DMS79 treated with DMSO at 0.1 percent for 48 hours (cell line): ENCODE results near the gene RPL28.
"Not testable (repeated sequence)": the region's sequence is repeated elsewhere in the genome, so short reads cannot be mapped to it uniquely, and the experiment has no call there.

ENCODE experiments used
- DNase-seq: peaks from one replicate; lab custom pipeline; 2025; lab: John Stamatoyannopoulos, UW

RPL28 gene

DNA sequence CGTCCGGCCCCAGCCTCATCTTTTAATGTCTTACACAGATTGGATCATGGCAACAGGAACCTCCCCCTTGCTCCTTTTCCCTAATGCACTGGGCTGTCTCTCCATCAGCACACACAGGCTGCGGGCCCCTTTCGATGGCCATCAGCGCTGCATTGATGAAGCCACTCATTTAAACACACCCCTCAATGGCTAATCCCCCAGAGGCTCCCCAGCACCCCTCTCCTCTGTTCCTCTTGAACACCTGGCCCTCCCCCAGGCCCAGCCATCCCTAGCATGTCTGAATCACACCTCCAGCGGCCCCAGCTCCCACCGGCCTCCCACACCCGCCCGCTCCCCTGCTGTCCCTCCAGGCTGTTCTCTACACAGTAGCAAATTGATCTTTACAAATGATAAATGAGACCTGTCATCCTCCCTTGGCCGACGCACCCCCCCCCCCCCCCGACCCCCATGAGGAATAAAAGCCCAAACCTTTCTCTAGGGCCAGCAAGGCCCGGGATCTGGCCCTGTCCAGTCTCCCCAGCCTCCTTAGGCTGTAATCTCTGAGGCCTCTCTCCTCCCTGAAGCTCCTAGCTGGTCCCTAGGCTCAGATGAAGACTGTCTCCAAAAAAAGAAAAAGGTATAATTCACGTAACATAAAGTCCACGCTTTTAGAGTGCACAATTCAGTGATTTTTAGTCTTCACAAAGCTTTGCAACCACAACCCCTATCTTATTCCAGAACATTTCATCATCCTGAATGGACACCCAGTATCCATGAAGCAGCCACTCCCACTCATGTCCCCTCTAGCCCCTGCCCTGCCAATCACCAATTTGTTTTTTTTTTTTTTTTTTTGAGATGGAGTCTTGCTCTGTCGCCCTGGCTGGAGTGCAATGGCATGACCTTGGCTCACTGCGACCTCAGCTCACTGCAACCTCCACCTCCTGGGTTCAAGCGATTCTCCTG, 7.4 kb downstream of the RPL28 start:
- DNase-seq, result no peak

DNA sequence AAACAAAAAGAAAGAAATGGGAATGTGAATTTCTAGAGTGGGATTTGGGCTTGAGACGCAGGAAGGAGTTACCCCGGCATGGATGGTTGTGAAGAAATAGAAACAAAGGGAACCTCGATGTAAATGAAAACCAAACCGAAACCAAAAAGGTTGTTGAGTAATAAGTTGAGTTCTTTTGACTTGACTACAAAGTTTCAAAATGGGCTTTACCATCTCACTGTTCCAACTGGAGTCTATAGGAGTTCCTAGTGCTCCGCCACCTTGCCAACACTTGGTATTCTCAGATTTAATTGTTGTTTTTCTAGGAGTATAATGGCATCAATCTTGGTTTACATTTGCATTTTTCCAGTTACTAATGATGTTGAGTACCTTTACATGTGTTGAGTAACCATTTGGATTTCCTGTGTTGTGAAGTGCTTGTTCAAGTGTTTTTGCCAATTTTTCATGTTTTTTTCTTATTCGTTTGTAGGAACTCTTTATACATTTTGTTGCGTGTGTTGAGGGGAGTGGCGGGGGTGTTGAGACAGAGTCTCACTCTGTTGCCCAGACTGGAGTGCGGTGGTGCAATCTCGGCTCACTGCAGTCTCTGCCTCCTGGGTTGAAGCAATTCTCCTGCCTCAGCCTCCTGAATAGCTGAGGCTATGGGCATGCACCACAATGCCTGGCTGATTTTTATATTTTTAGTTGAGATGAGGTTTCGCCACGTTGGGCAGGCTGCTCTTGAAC, 12.6 kb downstream of the RPL28 start:
- DNase-seq, result no peak

DNA sequence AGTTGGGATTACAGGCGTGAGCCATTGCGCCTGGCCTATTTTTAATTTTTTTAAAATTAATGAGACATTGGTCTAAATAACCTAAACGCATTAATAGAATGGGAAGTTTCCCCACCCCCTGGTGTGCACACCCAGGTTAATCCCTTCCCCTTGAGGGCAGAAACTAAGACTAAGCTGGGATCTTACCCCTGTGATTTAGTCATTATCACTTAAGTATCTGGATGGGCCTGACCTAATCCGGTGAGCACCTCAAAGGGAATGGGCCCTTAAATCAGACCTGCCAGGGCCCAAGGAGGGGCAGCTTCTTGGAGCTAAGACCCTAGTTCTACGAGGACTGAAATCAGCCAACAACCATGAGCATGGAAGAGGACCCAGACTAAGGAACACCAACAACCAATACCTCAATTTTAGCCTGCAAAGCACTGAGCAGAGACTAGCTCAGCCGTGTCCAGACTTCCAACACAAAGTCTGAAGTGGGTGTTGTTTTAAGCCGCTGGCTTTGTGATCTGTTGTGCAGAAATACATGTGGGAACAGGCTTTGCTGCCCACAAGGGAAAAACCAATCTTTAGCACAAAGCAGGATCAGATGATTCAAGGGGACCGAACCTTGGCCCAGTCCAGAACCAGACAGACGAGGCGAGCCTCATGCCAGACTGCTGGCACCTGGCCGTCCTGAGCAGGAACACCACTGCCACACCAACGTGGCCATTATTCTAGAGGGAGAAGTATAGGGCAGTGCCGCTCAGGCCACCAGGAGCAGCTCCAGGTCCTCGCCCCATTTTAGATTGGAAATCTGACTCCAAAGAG, 14.8 kb downstream of the RPL28 start:
- DNase-seq, result no peak

DNA sequence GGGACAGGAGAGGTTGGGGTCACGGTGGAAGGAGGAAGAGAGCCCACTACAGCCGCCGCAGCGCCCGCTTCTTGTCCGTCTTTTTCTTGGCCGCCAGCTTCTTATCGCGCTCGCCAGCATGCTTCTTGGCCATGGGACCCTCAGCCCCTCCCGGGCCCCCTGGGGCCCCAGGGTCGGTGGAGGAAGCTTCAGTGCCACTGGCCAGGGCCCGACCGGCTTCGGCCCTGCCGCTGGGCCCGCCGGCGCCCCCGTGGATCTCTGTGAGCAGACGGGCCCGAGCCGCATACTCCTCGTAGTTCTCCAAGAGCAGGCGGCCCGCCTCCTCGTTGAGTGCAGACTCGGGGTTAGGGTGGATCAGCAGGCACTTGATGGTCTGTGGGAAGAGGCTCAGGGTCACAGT, 15.7 kb downstream of the RPL28 start:
- DNase-seq, result not testable (repeated sequence)

DNA sequence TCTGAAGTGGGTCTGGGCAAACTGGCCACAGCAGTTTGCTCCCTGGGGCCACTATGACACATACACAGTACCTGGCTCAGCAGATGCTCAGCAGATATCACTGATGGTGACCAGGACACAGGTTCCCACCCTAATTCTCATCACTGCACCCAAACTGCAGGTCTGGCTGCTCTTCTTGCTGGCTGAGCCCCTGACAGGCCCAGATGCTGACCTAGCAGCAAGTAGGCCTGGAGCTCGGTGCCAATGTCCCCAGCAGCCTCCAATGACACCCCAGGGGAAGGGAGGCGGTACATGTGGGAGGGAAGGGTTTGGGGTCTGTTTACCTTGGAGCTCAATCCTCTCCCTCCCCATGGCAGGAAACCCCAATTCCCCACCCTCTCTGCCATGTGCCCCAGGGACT, 16.8 kb downstream of the RPL28 start:
- no peak for DNase-seq

DNA sequence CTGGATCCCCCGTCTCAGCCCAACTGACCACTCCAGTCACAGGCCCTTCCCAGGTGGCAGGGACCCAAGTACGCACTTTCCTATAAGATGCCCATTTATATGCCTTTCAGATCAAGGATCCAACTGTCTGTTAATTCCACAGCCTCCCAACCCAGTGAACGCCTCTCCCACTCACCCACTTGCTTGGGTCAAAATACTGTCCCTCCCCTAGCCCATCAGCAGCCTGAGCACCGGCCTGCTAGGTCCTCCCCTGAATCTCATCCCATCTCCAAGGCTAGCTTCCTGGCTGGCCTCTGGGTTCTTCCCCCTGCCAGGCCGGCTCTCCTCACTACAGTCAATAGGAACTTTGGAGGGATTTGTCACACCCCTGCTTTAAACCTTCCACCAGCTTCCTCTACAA, 19.9 kb downstream of the RPL28 start:
- no peak for DNase-seq

DNA sequence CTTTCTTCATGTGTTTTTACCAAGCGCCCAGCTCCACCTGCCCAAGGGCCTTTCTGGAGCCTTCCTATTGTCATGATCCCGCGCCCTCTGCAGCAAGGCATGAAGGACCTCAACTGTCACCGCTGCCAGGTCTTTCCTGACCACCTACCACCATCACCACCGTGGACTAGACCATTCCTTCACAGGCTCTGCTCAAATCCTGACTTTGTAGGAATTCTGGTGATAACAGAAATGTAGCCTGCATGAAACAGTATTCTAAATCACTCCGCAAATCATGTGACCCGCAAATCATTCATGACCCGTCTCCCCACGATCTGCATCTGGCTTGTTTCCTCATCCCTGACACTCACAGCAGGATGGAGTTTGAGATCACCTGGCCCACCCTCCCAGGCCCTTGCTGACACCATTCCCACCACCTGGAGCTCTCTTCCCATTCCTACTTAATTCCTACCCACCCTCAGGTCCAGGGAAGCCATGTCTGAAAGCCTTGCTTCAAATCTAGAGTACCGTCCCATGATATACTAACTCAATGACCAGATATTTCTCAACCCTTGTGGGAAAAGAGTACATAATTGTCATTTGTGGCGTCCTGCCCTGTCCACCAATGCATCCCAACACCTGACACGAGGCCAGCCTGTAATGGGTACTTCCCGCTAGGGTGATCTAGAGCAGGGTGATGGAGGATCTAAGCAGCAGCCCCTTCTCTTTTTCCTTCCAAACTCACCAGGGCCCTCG, 20.5 kb downstream of the RPL28 start:
- peak; percentile 4 for DNase-seq

DNA sequence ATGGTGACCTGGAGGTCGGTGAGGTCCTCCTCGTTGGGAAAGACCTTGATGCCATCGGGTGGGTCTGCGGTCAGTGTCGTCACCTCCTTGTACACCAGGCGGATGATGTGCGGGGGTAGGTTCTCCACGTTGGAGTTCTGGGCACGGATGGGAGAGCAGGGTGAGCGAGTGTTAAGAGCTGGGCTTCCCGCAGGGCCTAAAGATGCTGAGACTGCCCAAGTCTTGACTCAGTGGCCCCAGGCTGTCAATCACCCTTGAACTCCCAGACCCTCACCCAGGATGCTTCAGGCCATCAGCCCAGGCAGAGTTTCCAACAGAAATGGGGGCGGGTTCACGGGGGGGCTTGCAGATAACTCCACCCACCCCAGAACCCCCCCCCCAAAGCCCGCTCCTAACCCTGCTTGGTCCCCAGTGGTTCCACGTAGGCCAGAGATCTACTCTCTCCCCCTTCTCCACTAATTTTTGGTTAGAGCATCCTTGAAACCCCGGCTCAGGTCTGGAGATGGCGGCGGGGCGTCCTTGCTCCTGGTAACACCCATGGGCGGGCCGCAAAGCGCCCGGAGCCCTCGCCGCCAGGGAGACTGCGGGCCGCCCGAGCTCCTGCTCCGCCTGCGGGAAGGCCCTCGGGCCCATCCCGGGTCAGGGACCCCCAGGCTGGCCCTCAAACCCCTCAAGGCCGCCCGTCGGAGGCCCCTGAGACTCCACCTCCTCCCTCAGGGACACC, 21.3 kb downstream of the RPL28 start:
- DNase-seq, result no peak

DNA sequence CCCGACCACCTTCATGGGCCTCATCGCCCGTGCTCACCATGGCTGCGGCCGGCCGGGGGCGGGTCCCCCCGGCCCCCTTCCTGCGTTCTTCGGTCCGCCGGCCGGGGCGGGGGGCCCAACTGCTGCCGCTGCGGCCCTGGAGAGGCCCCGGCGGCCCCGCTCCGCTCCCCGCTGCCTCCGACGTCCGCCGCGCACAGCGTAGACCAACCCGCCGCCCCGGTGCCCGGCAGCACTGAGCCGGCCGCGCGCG, 21.7 kb downstream of the RPL28 start, which contains the start of gene UBE2S:
UBE2S (minus strand) TSS at position 239 of the 250 bp plus-strand sequence; CDS start at position 40, 199 bp downstream.
- not testable (repeated sequence) for DNase-seq

DNA sequence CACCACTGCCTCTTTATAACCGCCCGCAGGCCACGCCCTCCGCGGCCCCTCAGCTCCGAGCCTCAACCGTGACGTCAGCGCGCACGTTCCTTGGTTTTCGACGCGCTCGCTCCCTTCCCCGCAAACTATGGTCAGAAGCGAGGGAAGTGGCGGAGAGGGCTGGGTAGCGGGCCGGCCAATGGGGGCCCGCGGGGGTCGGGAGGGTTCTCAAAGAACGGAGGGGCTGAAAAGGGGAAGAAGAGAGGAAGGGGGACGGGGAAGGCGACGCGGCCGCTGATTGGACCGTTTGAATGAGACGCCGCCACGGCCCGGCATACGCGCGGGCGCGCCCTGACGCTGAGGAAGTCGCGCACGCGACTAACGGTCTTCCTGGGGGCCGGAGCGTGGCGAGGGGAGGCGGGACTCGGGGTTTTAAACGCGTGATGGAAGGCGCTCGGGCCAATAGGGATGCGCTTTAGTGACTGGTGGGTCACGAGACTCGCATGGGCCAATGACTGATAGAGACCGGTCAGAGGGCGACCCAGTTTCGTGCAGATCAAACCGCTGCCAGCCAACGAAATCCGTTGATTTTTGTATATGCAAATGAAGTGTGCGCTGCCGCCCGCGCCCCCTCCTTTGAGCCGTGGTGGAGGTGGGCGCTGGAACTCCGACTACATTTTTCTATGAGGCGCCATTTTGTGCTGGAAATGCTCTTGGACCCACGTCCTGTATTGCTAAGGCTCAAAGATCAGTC, 22.2 kb downstream of the RPL28 start:
- DNase-seq, result peak; percentile 98

DNA sequence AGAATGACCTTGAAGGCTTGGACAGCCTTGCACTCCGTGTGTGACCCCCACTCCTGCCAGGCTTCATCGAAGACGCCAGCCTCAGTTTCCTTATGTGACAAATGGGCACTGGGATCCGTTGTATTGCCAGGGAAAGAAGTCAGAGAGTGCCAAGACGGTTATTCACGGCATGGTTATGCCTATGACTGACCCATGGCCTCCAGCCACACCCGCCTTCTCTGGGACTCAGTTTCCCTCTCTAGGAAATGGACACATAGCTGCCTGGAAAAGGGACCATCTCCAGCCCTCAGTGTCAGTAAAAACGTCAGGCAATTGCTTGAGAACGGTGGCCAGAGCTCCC, 22.8 kb downstream of the RPL28 start:
- no peak for DNase-seq

DNA sequence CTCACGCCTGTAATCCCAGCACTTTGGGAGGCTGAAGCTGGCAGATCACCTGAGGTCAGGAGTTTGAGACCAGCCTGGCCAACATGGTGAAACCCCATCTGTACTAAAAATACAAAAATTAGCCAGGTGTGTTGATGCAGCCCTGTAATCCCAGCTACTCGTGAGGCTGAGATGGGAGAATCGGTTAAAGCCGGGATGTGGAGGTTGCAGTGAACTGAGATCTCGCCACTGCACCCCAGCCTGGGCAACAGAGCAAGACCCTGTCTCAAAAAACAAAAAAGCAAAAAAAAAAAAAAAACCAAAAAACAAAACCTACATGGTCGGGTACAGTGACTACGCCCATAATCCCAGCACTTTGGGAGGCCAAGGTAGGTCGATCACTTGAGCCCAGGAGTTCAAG, 23.4 kb downstream of the RPL28 start:
- not testable (repeated sequence) for DNase-seq

DNA sequence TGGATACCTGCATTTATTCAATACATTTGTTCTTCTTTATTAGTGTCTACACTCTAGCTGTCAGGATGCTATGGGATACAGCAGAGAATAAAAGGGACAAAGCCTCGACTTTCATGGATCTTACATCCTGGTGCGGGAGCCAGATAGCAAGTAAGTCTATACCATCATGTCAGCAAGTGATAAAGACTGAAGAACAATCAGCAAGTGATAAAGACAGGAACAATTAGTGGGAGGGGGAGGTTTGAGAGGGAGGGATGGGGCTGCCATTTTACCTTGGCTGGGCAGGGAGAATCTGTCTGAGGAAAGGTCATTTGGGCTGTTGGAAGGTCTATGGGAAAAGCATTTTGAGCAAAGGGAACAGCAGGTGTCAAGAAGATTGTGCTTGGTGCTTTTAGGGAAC, 24.4 kb downstream of the RPL28 start:
- no peak for DNase-seq

DNA sequence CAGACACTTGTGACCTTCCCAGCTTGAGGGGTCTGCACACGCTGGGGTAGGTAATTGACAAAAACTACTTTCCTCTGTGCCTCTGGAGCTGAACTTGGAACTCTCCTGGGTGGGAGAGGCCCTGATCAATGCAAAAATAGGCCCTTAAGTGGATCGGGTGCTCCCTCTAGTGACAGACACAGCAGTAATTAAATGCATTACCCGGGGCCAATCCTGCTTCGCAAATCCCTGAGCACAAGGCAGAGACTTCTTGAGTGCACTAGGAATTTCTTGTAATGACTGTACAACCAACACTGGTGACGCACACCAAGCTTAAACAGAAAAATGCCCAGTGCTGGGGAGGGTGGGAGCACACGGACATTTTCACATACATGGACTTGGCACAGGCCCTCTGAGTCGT, 32.5 kb downstream of the RPL28 start:
- DNase-seq, result peak; percentile 36

DNA sequence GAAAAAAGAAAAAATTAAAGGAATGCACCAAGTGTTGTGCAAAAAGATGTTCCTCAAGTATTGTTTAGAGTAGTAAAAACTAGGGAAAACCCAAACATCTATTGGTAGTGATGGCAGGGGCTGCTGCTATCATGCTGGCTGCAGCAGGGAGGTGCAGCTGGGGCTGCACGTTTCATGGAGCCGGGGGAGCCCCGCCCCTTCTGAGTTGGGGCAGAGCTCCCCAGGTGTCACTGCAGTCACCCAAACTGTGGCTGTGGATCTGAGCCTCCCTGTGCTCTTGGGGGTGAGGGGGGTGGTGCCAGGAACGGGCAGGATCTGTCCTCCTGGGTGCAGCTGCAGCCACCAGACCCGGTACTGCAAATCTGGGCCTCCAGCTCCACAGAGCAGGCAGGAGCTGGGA, 33.4 kb downstream of the RPL28 start:
- DNase-seq, result no peak

DNA sequence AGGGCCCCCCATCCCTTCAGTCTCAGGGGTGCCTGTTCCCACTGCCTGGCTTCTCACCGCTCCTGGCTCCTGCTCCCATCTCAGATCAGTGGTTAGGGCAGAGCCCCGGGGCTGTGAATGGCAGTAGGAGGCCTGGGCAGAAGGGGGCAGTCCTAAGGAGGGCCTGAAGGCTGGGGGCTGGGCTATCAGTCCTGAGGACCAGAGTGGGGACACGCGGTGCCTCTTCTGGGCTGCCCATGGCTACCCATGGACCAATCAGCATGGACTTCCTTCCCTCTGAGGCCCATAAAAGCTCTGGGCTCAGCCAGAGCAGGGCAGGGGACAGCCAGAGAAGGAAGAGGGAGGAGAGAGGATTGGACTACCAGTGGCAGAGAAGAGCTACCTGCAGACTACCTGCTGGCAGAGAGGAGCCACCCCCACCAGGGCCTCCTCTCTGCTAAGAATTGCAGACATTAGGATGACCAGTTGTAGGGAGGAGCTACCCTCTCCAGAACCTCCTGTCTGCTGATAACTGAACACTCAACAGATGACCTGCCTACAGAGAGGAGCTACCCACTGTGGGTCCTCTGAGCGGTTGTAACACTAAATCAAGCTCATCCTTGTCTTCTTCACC, 34.0 kb downstream of the RPL28 start:
- DNase-seq, result no peak

DNA sequence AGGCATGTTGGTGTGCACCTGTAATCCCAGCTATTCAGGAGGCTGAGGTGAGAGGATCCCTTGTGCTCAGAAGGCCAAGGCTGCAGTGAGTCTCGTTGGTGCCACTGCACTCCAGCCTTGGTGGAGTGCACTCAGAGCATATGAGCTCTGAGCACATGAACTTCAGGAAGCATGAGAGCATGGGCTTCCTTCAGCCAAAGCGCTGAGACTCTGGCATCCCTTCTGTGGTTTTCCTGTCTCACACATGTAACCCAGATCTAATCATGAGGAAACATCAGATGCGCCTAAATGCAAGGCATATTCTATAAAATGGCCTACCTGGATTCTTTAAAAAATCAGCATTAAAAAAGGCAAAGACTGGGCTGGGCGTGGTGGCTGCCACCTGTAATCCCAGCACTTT, 35.5 kb downstream of the RPL28 start:
- not testable (repeated sequence) for DNase-seq

DNA sequence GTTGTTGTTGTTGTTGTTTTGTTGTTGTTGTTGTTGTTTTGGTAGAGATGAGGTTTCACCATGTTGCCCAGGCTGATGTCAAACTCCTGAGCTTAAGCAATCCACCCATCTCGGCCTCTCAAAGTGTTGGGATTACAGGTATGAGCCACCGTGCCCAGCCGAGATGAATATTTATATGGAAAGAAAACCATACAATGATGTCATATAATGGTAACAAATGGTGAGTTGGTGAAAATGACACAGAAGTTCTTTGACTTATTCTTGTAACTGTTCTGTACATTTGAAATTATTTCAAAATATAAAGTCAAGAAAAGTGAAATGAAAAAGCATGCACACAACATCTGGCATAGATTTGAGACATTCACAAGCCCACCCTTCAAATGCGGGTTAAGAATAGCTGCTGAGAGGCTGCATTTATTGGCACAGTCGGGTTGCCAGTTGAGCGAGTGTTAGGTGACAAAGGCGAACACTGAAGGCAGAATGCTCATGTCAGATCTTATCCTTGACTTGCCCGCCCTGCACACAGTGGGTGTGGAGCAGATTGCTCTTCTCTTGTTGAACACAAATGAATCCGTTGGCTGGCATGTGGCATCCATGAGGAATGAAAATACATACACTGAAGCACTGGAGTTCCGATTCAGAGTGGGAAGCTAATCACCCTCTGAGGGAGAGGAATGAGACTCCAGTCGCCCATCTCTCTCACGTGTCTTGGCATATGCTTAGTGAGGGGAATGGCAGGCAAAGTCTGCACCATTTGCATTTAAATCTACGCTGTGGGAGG, 37.7 kb downstream of the RPL28 start:
- no peak for DNase-seq

DNA sequence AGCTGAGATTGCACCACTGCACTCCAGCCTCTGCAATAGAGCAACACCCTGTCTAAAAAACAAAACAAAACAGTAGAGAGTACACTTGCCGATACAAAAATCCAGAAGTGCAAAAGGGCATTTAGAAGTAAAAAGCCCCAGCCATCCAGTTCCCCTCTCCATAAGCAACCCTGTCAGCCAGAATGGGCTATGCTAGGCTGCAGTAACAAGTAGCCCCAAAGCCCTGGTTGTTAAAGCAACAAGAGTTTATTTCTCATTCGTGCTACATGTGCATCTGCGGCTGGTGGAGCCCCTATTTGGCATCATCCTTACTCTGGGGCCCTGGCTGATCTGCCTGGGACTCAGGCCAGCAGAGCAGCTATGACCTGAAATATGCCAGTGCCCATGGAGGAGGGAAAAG, 38.8 kb downstream of the RPL28 start:
- no peak for DNase-seq
